Left renal pelvis (tissue), 4 donors: ENCODE data around the gene PLCB1. TPM values are rescaled to one million over a fixed set of nuclear protein-coding genes. Genes with fewer than 3 reads are reported as not detected.

ENCODE experiments used
- DNase-seq, 4 donors: peaks; one replicate each; pipeline ENCODE4 v3.0.0-alpha.2; 2013; ENCODE audit warnings: low read depth in 4 of 4, low spot score in 3 of 4
- polyA plus RNA-seq, 4 donors: library from polyadenylated mRNA; unstranded; fragments of 120-200 nt; gene quantifications; one replicate each; pipeline ENCODE4 v1.2.1, GENCODE V29; 2013; ENCODE audit not compliant: insufficient read length in 4 of 4

The PLCB1 gene
- polyA plus RNA-seq, 4 donors, result 23.0 to 66.7 (median 42.2) TPM

DNA sequence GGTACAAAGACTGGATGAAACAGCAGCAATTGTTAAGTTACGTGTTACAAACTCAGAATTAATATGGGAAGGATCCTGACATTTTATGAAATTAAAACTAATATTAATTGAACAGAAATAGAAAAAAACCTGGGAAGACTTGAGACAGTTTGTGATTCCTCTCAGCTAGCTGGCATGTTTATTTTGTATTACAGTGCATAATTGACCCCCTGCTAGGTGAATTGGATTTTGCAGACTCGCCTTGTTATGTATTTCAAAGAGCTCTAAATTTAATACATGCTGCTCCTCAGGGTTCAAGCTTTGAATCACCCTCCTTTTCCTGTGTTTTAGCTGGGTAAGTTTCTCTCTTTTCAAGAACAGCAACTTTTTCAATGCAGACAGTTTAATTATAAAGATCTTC is 339.4 kb downstream of the PLCB1 start:
- DNase-seq, result no peak

DNA sequence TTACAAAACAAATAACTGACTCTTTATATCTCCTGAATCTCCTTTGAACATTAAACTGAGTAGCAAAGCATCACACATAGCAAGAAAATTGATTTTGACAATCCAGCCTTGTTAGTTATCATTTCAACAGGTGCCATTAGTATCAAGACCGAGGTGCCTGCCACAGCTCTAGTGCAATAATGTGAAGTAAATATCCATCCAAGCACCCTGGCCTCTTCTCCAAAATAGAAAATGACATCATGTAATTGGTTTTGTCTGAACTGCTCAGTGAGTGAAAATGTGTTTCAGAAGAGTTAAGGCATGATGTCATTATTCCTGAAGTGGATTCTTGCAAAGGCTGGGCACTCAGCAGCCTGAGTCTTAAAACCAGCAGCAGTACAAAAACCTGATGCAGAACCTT is 341.4 kb downstream of the PLCB1 start:
- DNase-seq, result no peak

DNA sequence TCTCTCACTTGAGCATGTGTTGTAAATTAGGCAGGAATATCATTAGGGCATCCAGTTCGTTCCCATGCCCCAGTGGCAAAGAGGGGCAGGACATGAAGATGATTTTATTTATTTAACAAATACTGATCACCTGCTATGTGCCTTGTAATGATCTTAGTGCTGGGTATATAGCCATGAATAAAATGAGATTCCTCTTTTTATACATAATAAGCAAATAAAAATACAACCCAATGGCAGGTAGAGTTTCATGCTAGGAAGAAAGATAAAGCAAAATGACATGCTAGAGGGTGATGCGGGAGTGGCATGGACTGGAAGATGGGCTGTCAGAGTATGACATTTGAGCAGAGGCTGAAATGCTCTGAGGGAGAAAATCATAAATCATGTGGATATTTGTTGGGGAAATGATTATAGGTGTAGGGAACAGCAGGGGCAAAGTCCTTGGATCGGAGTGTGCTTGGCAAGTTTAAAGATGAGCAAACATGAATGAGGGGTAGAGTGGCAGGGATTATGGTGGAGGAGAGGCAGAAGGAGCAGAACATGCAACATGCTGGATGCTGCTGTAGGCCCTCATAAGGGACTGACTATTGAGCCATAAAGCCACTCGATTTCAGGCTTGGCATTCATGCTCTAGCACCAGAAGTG is 342.1 kb downstream of the PLCB1 start:
- no peak for DNase-seq

DNA sequence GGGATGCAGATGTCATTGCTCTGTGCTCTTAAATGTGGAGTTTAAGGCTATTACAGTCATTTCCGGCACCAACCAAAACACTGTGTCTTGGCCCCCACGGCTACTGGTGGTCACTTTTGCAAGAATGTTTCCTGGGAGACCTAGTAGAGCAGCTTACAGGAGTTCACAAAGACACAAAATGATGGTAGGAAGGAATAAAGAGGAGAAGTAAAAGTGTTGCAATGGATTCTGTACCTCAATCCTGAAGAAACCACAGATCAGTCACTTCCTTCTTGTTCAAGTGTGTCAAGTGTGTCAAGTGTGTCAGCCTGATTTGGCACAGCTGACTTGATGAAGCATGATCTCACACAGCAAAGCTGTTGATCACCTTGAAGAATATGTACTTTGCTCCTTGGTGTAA is 344.0 kb downstream of the PLCB1 start:
- no peak for DNase-seq

DNA sequence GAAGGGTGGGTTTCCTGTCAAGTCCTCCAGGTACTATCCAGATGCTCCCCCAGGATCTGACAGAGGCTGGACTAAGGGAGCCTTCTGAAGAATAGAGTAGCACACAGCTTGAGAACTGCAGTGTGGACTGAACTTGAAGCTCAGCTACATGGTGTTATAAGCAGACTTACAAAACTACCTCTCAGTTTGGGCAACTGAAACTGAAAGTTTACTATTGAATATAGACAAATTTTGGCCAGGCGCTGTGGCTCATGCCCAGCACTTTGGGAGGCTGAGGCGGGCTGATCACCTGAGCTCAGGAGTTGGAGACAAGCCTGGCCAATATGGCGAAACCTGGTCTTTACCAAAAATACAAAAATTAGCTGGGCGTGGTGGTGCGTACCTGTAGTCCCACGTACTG is 348.5 kb downstream of the PLCB1 start:
- no peak for DNase-seq

DNA sequence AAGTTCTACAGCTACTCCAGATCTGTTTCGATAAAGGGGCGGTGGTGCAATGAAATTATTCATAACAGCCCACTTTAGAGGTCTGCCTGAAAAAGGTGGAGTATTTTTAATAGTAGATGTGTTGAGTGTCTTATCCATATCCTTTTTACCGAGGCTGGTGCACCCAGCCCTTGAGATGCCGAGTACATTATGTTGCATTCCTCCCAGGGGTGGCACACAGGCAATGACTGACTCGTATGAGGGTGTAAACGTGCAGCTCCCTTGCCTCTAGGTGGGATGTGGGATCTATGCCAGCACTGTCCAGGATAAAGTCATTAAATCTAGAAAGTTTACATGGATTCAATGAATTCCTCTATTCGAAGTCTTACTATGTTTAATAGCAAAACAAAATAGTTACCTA is 355.6 kb downstream of the PLCB1 start:
- DNase-seq, result no peak

DNA sequence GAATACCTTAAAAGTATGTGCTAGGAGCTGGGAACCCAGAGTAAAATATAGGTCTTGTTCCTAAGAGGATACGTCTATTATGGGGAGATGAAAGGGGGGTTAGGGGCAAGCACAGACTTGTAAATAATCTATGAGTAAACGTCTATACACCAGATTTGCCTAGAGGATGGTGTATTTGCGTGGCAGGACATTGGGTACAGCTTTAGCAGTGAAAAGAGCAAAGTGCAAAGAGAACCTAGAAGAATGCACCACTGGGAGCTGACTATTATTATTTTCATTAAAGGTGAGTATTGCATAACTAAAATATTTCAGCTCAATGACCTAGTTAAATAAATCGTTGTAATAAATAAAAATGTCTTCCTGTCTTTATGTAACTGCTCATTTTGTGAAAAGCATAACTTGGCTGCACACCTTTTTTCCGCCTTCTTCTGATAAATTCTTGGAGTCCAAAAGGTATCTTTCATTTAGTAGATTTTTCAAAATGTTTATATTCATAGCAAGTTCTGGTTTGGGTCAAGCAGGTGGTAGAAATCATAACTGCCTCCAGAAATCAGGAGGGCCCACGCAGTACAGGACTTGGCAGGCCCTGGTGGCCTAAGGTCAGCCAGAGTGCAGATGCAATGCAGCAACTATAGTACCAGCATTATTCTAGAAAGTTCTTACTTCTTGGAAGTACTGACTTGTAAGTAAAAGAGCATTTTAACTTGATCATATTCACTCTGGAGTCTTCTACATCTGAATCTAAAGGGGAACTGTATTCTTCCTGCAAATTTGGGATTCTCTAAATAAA is 357.2 kb downstream of the PLCB1 start:
- no peak for DNase-seq

DNA sequence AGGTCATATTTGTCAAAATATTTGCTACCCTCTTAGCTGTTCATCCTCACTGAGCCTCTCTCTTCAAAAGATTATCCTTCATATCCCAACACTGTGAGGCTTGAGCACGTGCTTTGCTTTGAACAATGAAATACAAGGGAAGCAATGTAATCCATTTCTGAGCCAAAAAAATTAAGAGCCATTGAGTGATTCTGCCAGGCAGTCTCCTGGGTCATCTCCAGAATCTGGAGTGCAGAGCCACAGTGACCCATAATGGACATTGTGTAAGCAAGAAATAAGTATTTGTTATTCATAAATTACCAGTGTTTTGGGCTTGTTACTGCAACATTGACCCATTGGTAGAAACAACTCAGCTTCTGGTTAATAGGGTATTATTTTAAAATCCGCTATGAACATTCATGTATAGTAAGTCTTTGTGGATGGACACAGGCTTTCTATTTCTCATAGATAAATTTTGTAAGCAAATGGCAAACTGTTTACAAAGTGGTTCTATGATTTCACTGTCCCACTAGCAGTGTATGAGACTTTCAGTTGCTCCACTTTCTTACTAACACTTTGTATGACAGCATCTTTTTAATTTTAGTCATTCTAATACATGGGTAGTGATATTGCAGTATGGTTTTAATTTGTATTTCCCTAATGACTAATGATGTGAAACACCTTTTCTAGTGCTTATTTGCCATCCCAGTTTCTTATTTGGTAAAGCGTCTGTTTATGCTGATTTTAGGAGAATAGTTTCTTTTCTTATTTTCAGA is 358.2 kb downstream of the PLCB1 start:
- no peak for DNase-seq

DNA sequence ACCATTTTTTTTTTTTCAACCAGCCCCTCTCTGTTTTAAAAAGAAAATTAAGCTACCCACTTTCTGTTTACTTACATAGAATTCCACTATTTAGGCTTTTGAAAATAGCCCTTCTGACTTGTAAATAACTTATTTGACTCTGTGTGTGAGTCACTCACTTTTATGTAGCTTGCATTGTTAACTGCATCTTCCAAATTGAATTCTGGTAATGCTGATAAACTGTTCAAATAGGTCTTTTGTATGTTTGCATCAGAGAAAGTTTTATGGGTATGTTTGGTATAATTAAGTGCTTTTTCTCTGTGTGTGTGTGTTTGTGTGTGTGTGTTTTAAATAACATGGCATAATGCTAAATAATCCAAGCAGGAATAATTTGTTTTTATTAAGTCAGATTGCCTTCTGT is 360.1 kb downstream of the PLCB1 start:
- DNase-seq, result no peak

DNA sequence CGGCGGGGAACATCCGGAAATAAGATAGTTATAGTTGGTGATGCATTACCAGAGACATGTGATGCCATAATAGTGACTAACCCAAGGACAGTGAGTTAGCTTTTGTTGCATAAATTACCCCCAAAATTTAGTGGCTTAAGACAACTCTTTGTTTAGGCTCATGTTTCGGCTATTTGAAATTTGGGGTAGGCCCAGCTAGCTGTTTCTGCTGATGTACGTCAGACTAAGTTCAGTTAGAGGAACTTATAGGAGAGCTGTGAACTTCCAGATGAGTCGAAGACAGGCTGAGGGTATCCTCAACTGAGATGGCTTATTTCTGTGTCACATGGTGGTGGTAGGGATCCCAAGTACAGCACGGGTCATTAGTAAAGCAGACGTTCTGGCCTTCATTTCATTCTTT is 366.5 kb downstream of the PLCB1 start:
- DNase-seq, result no peak

DNA sequence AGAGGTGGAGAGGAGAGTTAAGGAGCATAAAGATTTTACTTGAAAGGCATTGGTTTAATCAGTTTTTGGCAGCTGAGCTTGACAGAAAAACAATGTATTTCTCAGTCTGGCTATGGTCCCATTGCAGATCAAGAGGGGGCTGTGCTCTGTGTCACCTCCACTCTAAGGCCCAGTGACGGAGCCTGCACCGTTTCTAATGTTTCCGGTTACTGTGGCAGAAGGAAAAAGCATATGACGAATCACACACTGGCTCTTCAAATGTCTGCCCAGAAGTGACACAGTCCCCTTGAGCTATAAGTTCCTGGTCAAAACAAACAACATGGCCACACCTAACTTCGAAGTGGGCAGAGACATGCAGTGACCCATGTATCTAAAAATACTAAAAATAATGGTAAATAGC is 372.0 kb downstream of the PLCB1 start:
- no peak for DNase-seq

DNA sequence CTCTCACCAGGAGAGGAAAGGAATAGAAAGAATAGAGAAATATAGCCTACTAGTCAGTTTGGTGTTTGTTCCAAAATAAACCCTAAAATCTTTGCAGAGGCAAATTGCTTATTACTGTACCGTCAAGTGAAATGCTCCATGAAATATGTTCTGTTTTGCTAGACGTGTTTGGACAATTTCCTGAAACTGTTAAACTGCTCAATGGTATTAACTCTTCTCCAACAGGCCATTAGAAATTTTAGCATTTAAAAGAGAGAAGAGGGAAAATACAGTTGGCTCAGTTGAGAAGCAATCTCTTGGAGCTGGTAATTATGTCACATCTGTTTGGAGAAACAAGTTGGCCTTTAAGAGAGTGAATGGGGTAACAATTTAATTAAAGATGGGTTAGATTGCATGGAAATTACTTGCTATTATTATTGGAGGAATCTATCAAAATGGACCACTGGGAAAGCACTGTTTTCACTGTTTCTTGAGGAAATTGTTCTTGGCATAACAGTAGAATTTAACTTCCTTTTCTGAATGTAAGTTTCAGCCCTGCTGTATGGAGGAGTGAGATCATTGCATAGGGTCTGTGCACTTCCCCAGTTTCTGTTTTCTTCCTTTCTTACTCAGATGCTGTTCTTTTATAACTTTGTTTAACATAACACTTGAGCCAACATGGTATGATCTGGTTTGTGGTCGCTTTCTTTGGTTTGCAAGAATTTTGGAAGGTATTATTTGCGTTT is 373.6 kb downstream of the PLCB1 start:
- no peak for DNase-seq

DNA sequence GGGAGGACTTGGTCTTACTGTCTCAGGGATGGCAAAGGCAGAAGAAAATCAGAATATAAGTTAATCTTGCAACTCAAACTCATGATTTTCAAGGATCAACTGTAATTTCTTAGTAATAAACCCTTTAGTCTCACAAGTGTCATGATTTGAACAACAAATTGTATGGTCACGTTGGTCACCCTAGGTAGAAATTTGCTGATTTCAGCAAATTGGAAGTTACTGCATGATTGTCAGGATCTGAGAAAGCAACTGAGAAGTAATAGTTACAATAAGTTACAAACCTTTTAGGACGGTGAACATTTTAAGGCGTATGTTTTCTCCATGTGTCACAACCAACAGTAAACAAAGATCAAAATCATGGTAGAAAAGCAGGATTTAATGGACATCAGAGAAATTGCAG is 375.2 kb downstream of the PLCB1 start:
- DNase-seq, result no peak

DNA sequence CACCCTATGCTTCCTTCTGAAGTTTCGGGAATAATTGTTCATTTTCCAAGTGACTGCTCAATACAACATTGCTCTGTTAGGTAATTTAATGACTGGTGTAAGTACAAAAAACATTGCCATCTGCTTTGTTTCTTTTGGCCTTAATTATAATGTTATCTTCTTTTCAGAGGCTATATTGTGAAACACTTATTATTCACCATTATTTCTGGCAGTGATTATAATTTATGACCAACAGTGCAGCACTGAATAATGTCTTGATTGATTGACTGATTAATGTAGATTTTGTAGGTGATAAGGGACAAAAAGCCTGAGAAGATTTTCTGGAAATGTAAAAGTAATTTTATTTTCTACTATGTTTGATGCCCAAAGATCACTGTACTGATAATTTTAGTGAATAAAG is 377.7 kb downstream of the PLCB1 start:
- DNase-seq, result no peak

DNA sequence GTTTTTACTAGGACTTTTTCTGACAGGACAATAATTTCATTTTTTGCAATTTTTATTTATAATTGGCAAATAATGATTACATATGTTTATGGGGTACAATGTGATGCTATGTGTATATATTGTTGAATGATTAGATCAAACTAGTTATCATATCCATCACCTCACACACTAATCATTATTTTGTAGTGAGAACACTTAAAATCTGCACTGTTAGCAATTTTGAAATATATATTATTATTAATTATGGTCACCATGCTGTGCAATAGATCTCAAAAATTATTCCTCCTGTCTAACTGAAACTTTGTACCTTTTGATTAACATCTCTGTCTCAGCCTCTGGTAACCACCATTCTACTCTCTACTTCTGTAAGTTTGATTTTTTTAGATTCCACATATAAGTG is 378.7 kb downstream of the PLCB1 start:
- no peak for DNase-seq

DNA sequence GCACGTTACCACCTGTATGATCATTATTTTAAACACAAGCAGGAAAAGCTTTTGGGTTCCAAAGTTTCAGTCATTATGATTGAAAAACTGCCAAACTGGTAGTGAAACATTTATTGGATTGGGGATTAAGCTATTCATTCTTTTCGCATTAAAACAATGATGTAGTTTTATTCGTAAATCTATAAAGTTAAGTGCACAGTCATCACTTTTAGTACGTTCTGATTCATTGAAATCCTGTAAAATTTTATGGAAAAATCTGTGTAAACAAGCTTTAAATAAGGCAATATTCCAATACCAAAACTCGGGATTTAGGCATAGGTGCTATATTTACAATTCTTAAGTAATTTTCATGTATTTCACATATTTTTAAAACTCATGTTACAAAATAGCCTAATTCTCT is 379.9 kb downstream of the PLCB1 start:
- DNase-seq, result no peak

DNA sequence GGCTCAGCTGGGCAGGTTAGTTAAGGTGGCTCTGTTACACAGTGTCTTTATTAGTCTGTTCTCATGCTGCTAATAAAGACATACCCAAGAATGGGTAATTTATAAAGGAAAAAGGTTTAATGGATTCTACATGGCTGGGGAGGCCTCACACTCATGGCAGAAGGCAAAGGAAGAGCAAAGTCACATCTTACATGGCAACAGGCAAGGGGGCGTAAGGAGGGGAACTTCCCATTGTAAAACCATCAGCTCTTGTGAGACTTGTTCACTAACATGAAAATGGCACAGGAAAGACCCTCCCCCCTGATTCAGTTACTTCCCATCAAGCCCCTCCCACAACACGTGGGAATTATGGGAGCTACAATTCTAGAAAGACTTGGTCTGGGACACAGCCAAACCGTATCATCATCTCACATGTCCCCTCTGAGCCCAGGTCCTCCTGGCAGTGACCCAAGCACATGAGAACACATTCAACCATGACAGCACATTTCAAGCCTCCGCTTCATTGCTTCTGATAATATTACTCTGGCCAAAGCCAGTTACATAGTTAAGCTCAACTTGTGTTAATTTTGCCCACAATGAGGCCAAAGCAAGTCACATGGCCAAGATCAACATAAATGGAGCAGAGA is 383.9 kb downstream of the PLCB1 start:
- DNase-seq, result no peak

DNA sequence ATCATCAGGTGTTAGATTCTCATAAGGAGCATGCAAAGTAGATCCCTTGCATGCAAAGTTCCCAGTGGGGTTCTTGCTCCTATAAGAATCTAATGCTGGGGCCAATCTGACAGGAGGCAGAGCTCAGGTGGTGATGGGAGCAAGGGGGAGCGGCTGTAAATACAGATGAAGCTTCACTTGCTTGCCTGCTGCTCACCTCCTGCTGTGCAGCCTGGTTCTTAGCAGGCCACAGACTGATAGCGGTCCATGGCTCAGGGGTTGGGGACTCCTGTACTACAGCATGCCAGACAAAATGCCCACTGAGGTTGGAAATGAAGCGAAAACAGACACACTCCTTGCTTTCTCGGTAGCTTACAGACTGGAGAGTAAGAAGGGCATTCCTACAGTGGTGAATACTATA is 386.8 kb downstream of the PLCB1 start:
- no peak for DNase-seq

DNA sequence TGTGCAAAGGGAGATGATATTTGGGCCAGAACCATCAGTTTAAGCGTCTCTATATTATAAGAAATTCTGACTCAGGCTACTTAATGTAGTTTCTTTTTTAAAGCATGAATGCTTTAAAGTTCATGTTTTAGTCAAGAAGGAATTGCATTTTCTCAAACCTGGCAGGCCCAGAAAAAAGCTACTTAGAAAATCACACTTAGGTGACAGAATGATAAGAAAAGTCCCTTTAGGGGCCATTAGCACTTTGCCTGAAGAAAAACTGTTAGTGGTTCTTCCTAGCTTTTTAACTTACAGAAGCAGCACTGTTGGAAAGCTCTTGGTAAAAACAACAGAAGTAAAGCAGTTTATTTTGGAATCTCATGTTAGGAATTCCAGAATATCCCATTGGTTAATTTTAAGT is 387.8 kb downstream of the PLCB1 start:
- DNase-seq, result no peak

DNA sequence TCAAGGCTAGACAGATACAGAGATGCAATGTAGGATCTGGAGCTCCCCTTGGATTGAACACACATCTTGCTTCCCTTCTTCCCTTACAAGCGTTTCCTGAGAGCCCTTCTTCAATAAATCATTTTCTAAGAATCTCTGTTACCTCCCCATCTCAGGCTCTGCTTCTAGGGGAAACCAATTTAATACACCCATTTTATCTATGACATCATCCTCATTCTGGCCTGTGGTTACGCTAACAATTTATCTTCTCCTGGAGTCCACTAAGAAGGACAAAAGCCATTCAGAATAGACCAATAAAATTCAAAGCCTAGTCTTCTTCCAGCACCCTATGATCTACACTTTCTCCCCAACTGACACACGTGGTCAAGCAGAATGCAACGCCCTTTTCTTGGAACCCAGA is 390.1 kb downstream of the PLCB1 start:
- DNase-seq, result no peak

DNA sequence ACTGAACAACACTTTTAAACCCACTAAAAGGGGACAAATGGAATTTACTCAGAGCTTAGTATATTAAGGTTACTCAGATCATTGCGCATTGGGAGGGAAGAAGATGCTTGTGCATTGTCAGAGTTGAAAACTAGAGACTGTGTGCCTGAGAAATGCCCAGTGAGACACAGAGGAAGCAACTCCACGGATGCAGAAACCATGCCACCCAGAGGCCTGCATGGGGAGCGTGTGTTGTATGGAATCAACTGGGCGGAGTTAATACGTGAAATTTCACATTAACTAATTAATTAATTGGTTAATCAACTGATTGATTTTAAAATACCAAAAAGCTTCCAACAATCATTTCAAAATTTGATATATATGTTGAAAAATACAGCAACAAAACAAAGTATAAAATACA is 391.6 kb downstream of the PLCB1 start:
- DNase-seq, result no peak
